ENCODE results near the gene POC1A. TPM values are rescaled to one million over a fixed set of nuclear protein-coding genes. Genes with fewer than 3 reads are reported as not detected.

POC1A gene
- total and polyA plus RNA-seq, 2 of the 8 experiments (the other 6 are each of a cell fraction or from before 2014, with no cell fraction given) = 35.7 to 39.2 TPM

- peaks cover 0 to 11% (median 8%) of the 10 kb centered on the region in 4 experiments; a peak in 5 of 8 replicates for H3K36me3 ChIP-seq (ENCODE audit: control insufficient read depth in 2 of 4, insufficient read depth in 4 of 4, low read length in 3 of 4)
- peaks cover 0 to 2% of the 10 kb centered on the region in 2 experiments; a peak in 1 of 4 replicates for H3K79me2 ChIP-seq (ENCODE audit: control insufficient read depth in 1 of 2, insufficient read depth in 2 of 2, low read length in 2 of 2)
- no peak overlapping the region for H2BK15ac ChIP-seq (ENCODE audit: low read length)
- no peaks in the 10 kb centered on the region for H3K23me2 ChIP-seq (ENCODE audit: low read depth, low read length)
- H3K56ac ChIP-seq (replicated peaks; ENCODE audit: insufficient read length, low read depth, low read length) = no peak overlapping the region
- FAIRE-seq (no peak), DNase-seq (ENCODE audit: low read depth in 1 of 2, low spot score in 2 of 2) (no peak)
- no peak overlapping the region for H3K4ac ChIP-seq (replicated peaks; ENCODE audit: insufficient read length, low read depth, low read length)
- no CpG with 5 or more reads among the region's 2 CpGs for WGBS, 2 experiments (ENCODE audit: extremely low coverage in 1 of 2, insufficient coverage in 1 of 2, insufficient read length in 1 of 2, insufficient replicate concordance in 2 of 2, low coverage in 1 of 2, low lambda C conversion rate in 2 of 2, missing lambda C conversion rate in 1 of 2)
- no peak overlapping the region for H2BK12ac ChIP-seq (ENCODE audit: low read depth, low read length)
- H4K5ac ChIP-seq (ENCODE audit: insufficient read length, low read depth, low read length) = no peak overlapping the region
- no peak overlapping the region for H2BK20ac ChIP-seq (ENCODE audit: low read length)
- POLR2A ChIA-PET (ENCODE audit: partially characterized antibody) = interaction anchor here (1.0 kb wide), 2 partner anchors 12 to 34 kb away, joined by 3 to 4 read pairs; no protein-coding TSS in a partner anchor
- H3K9ac ChIP-seq (replicated peaks in 1 of 4; ENCODE audit: extremely low read depth in 1 of 4, low read depth in 3 of 4, low read length in 3 of 4) = no peak overlapping the region
- no peak overlapping the region for H3K27ac ChIP-seq (ENCODE audit: low read depth, low read length)
- no peak overlapping the region for H2AK5ac ChIP-seq (ENCODE audit: low read depth, low read length)
- peaks cover 0 to 18% (median 13%) of the 10 kb centered on the region in 4 experiments; a peak in 5 of 7 replicates for H3K4me1 ChIP-seq (replicated peaks in 1 of 4; ENCODE audit: control insufficient read depth in 3 of 4, insufficient read depth in 4 of 4, low read length in 3 of 4)
- H4K20me1 ChIP-seq (replicated peaks in 1 of 2; ENCODE audit: control insufficient read depth in 1 of 2, insufficient read depth in 2 of 2, low read length in 2 of 2) = peaks cover 0 to 2% of the 10 kb centered on the region in 2 experiments
- H3K23ac ChIP-seq (ENCODE audit: insufficient read length) = no peak overlapping the region
- no peak overlapping the region for H3K18ac ChIP-seq (ENCODE audit: extremely low read depth, low read length)
- no peak overlapping the region for H2AFZ ChIP-seq (ENCODE audit: low read length)
- TF ChIP-seq EP300 (IDR thresholded peaks at IDR 0.05; ENCODE audit: borderline replicate concordance in 1 of 2, low read depth in 2 of 2, low read length in 2 of 2) (no peak), TAF7 (optimal IDR thresholded peaks at IDR 0.05; ENCODE audit: borderline replicate concordance, low read depth, low read length) (no peak), MAX (IDR thresholded peaks at IDR 0.05) (no peak), E2F6 (IDR thresholded peaks at IDR 0.05) (no peak), CHD1 (IDR thresholded peaks at IDR 0.05; ENCODE audit: low read depth, low read length) (no peak)
- no peaks in the 10 kb centered on the region for H3K9me3 ChIP-seq (ENCODE audit: insufficient read depth in 2 of 2, low read depth in 1 of 2, low read length in 1 of 2)
- no peaks in the 10 kb centered on the region for H3K27me3 ChIP-seq (replicated peaks in 1 of 4; ENCODE audit: control insufficient read depth in 3 of 4, extremely low read depth in 1 of 4, insufficient read depth in 3 of 4, low read length in 3 of 4)
- H2BK5ac ChIP-seq (ENCODE audit: low read depth, low read length) = no peak overlapping the region
- H4K8ac ChIP-seq (ENCODE audit: extremely low read depth, insufficient read depth, low read length) = no peak overlapping the region
- no peaks in the 10 kb centered on the region; the same call in 1 of the 2 replicates for H3K79me1 ChIP-seq (ENCODE audit: low read depth, low read length)
- H3K14ac ChIP-seq (ENCODE audit: insufficient read length) = no peak overlapping the region
- CTCF ChIA-PET (ENCODE audit: partially characterized antibody) = interaction anchor here (0.9 to 33.0 kb wide), 6 partner anchors 11 to 62 kb away, joined by 3 to 984 read pairs (median 64); no protein-coding TSS in a partner anchor
- H3K4me3 ChIP-seq (ENCODE audit: extremely low read depth in 1 of 4, insufficient read depth in 2 of 4, low read depth in 3 of 4, low read length in 4 of 4) = no peak overlapping the region
- no peak overlapping the region for H2BK120ac ChIP-seq (replicated peaks; ENCODE audit: low read depth, low read length)
- no peak overlapping the region for H3K4me2 ChIP-seq (ENCODE audit: insufficient read depth in 1 of 2, low read depth in 2 of 2, low read length in 2 of 2)
- no peak overlapping the region for H4K91ac ChIP-seq (replicated peaks; ENCODE audit: insufficient read length, low read length)
These were observed 104.7 kb downstream of the POC1A start for GRCh38 chr3:52049503-52049902.

Data from H1 (cell line).